Measurements from ENCODE around the gene GNL2.
"Not testable (repeated sequence)": the region's sequence is repeated elsewhere in the genome, so short reads cannot be mapped to it uniquely, and the experiment has no call there.

GNL2 gene

DNA sequence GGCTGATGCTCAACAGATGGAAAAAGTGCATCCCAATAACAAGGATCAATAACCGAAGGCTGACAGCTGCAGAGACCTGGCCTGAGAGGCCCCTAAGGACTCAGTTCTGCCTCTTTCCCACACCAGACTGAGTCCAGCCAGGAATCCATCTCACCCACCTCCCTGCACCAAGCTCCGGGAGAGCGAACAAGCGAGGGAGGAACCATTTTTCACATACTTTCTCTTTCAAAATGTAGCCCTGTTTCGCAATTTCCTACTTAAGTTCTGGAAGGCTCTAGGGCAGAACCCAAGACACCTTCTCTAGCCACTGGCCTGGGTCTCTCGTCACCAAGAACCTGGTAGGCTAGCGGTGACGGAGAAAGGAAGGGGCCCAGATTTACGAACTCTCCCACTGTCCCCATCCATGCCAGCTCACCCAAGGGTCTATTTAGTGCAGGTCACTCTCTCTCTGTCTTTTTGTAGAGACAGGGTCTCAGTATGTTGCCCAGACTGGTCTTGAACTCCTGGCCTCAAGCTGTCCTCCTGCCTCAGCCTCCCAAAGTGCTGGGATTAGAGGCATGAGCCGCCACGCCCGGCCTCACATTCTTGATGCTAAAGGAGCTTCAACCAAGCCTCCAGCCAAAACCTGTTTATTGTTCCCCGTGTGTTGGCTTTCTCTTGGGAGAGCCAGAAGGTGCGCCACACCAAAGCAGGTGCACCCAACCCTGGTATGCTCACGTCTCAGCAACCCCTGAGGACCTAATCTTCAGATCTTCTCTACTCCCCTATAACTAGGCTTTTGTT, 10.9 kb upstream of the GNL2 start:
- DNase-seq: no peak

DNA sequence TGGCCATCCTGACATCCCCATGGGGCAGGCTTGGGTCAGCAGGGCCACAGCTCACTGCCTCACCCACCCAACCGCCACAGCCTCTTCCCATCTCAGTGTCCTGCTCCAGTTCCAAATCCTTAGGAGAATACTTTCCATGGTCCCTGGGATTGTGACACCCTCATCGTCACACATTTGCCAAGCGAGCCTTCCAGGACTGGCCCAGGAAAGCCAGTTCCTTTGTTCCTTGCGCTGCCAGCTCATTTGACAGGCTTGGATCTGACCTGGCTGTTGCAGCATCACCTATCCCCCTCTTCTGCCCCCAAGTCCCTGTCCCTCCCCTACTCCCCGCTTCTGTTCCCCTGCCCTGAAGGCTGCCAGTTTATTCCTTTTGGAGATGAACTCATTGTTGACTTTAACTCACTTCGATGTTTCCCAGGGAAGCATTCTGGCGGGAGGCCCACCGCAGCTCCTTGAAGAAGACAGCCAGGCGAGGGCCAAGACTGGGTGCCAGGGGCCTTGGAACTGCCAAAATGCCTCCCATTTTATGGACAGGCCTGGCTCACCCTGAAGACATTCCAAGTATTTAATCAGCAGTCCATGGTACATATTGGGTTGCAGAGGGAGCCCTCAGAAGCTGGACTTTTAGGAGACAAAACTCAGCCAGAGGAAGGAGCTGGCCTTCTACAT, 10.2 kb upstream of the GNL2 start:
- no peak for DNase-seq

DNA sequence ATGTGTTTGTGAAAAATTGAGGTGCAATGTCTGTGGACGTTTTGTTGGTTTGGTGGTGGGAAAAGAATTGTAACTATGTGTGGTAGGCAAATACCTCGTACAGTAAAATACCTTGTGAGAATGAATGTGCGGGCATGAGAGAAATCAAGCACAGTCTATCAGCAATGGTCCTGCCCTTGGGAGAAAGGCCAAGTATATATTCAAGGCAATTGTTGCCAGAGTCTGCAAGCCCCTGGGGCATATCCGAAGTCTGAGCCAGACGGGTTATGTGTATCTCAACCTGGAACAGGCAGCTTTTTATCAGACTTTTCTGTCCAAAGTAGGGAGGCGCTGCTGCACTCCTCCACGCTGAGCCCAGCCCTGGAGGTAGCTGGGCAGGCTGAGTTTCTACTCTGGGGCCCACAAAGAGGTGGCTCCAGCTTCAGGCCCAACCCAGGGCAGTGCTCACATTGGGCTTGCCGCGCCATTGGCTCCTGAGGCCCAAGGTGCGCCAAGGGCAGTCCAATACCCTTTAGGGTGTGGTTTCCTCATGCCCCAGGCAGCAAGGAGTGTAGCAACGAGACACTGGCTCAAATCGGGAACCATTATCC, 9.4 kb upstream of the GNL2 start:
- DNase-seq: no peak

DNA sequence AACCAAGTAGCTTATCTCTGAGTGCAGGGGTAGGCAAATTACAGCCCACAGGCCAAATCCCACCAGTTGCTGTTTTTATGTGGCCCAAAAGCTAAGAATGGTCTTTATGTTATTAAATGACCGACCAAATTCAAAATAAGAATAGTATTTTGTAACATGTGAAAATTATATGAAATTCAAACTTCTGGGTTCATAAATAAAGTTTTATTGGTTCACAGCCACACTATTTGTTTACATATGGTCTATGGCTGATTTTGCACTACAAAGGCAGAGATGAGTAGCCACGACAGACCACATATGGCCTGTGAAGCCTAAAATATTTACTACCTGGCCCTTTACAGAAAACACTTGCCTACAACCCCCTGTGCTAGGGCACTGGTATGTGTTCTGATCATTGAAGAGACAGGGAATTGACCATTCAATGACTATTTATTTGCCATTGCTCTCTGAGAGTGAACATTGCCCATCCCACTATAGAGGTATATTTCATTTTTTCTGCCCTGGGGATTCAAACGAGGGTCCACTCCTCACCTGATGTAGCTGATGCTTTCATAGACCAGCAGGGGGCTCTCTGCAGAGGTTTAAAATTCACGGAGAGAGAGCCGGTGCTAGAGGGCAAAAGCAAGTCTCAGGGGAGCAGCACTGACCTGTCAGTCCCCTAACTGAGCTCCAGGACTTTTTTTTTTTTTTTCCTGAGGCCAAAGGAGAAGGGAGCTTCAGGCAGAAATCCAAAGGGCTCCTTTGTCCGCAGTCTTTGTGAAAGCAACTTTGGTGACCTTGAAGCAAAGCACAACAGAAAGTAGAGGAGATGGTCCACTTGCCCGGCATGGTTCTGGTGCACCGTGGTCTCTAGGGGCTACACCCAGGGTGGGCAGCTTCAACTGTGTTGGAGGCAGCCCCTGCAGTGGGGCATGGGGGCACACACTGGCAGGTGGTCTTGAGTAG, 7.3 kb upstream of the GNL2 start:
- DNase-seq: peak; percentile 56

DNA sequence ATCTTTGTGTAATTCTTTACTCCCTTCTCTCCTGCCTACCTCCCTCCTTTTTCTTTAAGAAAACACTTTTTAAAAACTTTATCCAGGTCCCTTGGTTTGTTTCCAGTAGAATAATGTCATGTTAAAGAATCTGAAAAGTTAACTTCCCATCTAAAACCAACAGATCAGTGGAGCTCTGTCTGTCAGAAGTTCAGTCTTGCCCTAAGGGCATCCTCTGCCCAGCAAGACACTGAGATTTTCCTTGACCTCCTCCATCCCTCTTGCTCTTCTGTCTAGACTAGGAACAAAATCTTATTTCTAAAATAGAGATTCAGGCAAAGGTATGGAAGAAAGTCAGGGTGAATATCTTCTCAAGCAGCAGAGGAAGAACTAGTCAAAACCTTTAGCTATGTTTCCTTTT, 5.7 kb upstream of the GNL2 start:
- no peak for DNase-seq

DNA sequence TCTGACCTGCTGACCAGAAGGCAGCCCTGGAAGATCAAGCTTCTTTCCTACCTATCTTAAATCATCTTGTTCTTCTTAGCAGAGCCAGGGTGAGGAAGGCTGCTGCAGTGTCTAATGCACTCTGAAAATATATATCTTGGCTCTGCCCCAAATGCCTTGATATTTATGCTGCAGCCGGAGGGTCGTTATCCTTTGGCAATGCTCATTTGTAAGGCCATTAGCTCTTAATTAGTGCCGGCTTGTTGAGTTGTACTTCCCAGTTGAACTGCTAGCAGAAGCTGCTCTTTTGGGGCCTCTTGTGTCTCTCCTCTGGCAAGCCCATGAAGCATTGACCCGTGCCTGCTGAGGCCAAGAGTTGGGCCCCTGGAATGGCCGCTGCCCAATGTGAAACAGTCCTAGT, 4.2 kb upstream of the GNL2 start:
- no peak for DNase-seq

DNA sequence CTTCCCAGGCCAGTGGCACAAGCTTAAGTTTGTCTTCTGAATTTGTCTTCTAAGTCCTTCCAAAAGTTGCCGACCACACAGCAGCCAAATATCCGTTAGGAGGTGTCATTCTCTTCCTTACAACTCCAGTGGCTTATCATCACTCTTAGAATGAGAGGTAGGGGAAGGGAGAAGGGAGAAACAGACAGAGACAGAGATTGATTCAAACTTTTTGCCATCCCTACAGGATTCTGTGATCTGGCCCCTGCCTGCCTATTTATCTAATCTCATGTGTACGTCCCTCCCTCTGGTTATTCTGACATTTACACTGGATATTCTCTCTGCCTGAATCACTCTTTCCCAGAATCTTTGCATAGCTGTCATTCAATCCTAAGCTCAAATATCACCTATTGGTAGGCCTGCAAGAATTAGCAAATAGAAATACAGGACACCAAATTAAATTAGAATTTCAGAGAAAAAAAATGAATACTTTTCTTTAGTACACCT, 488 bp upstream of the GNL2 start:
- DNase-seq: no peak

DNA sequence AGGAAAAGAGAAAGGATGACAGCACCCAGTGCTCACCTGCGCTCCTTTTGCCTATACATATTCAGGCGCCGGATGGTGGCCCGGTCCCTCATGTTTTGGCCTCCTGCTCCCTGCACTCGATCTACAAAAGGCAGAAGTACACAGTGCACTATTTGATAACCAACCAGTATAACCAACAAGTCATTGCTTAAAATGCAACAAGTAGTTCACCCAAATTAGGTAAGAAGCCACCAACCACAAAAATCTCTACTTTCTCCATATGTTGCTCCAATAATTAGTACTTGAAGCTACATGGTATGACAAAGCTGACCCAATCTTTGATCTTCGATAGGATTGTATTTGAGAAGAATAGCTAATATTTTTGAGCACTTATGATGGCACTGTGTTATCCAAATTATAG, 2.0 kb downstream of the GNL2 start:
- no peak for DNase-seq

DNA sequence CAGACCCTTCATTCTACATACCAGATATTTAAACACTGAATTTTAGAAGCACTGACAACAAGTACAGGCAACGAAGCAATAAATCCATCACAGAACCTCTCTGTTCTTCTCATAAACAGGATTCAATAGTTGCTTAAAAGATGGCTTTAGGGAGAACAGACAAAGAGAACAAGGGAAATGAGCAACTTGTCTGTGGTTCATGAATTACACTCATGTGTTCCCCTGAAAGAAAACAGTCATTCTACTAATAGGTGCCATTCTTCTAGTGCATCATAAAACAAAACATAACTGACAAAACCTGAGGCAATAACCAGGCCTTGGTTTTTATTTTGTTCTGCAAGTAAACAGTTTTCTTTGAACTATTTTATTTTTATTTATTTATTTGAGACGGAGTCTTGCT, 6.8 kb downstream of the GNL2 start:
- DNase-seq: no peak

DNA sequence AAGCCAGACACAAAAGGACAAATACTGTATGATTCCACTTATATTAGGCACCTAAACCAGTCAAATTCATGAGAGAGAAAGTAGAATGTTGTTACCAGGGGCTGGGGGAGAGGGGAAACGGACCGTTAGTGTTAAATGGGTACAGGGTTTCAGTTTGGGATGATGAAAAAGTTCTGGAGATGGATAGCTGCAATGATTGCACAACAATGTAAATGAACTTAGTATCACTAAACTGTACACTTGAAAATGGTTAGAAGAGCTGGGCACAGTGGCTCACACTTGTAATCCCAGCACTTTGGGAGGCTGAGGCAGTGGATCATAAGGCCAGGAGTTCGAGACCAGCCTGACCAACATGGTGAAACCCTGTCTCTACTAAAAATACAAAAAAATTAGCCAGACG, 11.2 kb downstream of the GNL2 start:
- not testable (repeated sequence) for DNase-seq

DNA sequence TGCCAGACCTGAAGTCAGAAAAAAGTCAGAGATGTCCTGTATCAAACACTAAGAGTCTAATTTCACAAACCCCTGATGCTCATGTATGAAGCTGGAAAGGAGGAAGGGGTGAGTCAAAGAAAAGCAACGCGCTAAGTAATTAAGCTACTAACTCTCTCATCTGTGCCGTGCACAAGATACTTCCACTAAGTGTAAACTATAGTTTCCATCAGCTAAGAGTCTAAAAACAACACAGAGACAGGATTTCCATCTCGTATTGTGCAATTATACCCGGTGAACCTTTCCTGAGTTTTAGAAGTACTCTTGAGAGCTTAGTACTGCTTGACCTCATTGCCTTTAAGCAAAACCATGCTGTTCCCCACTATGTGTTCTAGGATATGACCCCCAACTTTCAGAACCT, 20.0 kb downstream of the GNL2 start:
- no peak for DNase-seq

DNA sequence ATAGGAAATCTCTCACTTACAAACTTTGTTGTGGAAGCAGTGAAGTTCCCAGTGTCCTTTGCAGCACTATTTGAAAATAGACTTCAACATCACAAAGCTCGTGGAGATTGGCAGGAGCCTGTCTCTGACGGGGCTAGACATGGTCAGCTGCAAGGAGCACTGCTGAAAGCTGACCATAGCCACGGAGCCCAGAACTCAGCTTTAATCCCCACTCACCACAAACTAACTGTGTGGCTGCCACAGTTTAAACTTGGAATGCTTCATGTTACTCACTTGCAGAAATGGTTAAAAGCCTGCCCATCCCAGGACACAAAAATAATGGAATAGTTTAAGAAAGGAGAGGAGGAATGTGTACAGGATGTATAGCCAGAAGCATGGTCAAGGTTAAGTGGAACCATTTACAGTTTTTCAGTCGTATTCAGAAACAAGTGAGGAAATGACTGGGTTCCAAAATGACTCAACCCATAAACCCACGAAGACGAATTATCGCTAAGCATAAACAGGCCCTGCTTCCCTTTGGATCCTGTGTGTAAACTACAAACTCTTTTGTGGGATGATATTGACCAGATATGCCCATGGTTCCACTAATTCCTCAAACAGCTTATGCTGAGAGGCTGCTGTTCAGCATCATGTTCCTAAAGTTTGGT, 20.8 kb downstream of the GNL2 start:
- DNase-seq: no peak

DNA sequence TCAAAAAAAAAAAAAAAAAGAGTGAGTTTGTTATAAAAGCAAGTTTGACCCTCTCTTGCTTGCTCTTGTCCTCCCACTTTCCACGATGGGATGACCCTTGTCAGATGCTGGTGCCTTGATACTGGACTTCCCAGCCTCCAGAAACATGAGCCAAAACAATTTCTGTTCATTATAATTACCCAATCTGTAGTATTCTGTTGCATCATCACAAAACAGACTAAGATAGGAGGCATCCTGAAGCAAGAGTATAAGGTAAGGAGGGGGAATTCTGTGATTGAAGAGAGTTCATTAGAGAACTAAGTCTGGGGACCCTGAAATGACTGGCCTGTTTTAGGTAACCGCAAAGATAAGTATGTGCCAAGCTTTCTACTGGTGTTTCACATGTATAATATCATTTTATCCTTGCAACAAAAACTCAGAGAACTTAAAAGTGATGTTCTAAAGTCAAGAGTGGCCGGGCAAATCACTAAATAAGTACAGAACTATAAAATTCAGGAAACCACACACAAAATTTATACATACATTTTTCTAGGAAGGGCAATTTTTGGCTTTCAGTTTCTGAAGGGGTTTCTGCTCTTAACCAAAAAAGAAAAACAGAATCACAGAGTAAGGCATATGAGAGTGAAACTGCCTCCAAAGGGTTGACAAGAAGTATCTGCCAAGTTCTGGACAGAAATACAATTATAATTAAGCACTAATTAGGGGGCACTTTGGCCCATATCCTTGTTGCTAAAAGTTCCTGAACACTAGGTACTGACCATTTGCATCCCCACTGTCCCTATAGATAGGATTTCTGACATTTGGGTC, 25.0 kb downstream of the GNL2 start:
- no peak for DNase-seq

DNA sequence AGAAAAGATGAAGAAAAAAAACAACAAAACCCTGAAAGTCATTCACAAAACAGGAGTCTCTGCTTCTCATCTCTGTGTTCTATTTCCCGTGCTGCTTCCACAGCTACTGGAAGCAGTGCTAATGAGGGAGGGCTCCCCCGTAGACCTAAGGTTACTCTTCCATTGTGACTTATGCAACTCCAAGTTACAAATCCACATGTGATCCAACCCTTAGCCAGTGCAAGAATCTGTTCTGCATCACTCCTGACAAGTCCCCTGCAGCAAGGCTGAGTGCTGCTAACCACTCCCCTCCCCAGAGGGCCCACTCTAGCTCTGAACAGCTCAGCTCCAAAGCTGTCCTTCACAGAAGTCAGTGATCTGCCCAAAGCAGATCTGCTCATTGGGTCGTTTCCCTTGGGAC, 28.7 kb downstream of the GNL2 start:
- no peak for DNase-seq

DNA sequence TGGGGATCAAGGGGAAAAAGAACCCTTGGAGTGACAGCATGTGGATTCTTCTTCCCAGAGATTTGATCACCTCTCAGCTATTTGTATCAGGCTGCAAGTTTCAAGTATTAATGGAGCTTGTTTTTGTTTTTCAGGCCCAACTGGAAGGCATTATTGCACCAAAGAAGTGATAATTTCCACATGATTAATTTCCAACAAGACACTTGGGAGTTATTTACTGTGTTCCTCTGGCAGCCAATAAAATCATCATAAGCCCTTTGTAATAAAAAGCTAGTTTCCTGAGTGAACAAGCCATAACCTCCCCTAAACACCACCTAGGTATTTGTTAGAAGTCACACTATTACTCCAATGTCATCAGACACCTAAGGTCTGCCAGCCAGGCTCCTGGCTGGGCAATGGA, 30.8 kb downstream of the GNL2 start:
- DNase-seq: no peak

DNA sequence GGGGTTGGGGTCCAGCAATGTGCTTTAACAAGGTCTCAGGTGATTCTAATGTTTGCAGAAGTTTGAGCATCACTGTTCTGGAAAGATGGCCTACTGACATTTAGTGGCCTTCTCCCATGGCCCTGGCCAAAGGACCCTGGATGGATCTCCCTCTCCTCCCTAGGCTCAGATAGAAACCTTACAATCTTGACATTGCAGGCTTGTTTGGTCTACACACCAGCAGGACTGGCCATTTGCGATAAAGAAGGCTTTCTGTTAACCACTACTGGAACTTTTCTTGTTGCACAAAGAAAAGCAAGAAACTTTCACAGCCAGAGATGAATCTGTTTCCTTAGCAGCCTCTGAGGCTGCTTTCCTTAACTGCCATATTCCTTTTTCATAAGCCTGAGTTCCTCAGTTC, 32.8 kb downstream of the GNL2 start:
- DNase-seq: no peak

DNA sequence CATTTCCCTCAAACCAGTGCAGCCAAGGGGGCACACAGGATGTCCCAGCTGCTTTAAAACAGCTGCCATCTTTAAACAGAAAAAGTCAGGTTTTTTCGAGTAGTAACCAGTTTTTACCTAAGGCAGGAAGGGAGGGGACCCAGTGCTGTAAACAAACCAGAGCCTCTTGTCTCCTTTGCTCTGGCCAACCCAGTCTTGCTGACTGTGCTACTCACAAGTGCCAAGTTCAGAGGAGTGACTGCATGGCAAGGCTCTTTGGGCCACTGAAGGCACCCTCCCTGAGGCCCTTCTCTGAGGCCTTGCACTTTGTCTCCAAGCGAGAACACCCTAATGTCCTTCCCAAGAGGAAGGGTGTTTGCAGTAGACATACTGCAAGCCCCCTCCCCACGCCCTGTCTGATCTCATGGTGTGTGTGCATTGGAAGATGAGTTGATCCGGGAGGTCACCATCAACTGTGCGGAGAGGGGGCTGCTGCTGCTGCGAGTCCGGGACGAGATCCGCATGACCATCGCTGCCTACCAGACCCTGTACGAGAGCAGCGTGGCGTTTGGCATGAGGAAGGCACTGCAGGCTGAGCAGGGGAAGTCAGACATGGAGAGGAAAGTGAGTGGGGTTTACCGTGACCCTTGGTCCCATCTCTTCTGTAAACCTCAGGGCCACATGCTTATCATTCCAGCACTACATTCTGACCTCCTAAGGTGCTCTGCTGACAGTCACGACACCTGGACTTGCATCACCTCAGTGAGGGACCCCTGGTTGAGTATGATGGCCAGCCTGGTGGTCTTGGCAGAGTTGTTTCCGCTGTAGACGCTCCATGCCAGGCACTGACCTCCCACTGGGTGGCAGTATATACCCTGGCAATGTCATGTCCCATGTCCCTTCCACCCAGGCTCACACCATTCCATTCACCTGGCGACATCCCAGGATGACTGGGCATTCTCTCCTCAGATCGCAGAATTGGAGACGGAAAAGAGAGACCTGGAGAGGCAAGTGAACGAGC, 34.3 kb downstream of the GNL2 start:
- no peak for DNase-seq

DNA sequence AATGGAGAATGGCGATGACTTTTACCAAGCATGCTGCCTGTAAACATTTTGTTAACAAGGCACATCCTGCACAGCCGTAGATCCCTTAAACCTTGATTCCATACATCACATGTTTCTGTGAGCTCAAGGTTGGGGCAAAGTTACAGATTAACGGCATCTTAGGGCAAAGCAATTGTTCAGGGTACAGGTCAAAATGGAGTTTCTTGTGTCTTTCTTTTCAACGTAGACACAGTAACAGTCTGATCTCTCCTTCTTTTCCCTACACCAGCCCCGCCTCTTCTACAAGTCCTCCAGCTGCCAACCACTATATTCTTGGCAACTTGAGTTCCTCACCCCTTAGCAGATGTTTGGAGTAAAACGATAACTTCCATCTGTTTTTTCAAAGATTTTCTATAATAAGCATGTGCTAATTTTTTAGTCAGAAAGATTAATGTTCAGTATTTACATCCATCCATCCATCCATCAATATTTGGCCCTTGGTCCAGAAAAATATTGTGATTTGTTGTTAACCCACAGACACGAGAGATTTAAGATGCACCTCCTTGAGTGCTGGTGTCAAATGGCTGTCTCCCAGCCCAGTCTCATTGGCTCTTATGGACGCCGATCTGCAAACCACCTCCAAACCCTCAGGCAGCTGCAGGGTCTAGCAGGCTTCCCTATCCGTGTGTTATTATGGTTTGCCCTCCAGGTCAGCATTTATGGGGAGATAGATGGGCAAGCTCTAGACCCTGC, 35.2 kb downstream of the GNL2 start:
- no peak for DNase-seq

DNA sequence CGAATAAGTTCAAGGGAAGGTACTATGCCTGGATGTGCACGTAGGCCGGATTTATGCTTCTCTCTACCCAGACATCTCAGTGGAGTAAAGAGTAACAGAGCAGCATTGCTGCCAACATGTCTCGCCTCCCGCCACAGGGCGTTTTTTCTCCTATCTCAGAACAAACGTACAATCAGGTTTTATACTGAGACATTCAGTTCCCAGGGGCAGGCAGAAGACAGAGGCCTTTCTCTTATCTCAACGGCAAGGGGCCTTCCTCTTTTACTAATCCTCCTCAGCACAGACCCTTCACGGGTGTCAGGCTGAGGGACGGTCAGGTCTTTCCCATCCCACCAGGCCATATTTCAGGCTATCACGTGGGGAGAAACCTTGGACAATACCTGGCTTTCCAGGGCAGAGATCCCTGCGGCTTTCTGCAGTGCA, 35.8 kb downstream of the GNL2 start:
- DNase-seq: not testable (repeated sequence)

DNA sequence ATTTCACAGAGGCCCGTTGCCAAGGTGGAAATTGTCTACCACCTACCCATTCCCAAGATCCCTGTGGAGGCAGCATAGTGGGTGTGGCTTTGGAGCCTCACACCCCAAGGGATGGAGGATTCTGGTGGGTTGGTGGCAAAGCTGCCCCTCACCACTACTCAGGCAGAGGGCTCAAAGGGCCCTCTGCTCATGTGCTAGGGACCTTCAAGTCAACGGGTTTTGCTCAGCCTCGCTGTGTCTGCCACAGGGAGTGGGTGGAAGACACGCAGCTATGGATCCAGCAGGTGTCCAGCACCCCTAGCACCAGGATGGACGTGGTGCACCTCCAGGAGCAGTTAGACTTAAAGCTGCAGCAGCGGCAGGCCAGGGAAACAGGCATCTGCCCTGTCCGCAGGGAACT, 36.7 kb downstream of the GNL2 start:
- DNase-seq: no peak

Measured in NCI-H1436 (cell line).